Ishikawa (cell line): ENCODE measurements around the gene PFAS.

ENCODE experiments used
- CEBPB ChIP-seq: IDR thresholded peaks from 2 replicates; pipeline ENCODE4 v1.6.1; 2012
- CREB1 ChIP-seq: IDR thresholded peaks from 2 replicates; pipeline ENCODE4 v1.6.1; 2012; ENCODE audit warnings: low read depth
- EGR1 ChIP-seq: IDR thresholded peaks from 2 replicates; pipeline ENCODE4 v1.6.1; 2012
- EP300 ChIP-seq: IDR thresholded peaks from 2 replicates; pipeline ENCODE4 v1.6.1; 2012; ENCODE audit warnings: borderline replicate concordance
- FOXM1 ChIP-seq: IDR thresholded peaks from 2 replicates; pipeline ENCODE4 v1.6.1; 2012; ENCODE audit warnings: low read depth, borderline replicate concordance
- NFIC ChIP-seq: IDR thresholded peaks from 2 replicates; pipeline ENCODE4 v1.6.1; 2012
- RAD21 ChIP-seq: IDR thresholded peaks from 2 replicates; pipeline ENCODE4 v1.6.1; 2012; ENCODE audit warnings: low read depth
- TAF1 ChIP-seq: IDR thresholded peaks from 2 replicates; pipeline ENCODE4 v1.6.1; 2012; ENCODE audit warnings: low read depth, mild to moderate bottlenecking
- TCF12 ChIP-seq: IDR thresholded peaks from 2 replicates; pipeline ENCODE4 v1.6.1; 2012; ENCODE audit warnings: low read depth
- TEAD4 ChIP-seq: IDR thresholded peaks from 2 replicates; pipeline ENCODE4 v1.6.1; 2012
- YY1 ChIP-seq: IDR thresholded peaks from 2 replicates; pipeline ENCODE4 v1.6.1; 2012; ENCODE audit warnings: low read depth
- ZBTB7A ChIP-seq: IDR thresholded peaks from 2 replicates; pipeline ENCODE4 v1.6.1; 2012; ENCODE audit warnings: low read depth
- TF ChIP-seq, protein P1 (sequence below): IDR thresholded peaks from 2 replicates; pipeline ENCODE4 v1.6.1; 2012; ENCODE audit warnings: low read depth, mild to moderate bottlenecking
- TF ChIP-seq, protein P2 (sequence below): IDR thresholded peaks from 2 replicates; pipeline ENCODE4 v1.6.1; 2012
- TF ChIP-seq, protein P3 (sequence below): IDR thresholded peaks from 2 replicates; pipeline ENCODE4 v1.6.1; 2012

PFAS gene, protein sequence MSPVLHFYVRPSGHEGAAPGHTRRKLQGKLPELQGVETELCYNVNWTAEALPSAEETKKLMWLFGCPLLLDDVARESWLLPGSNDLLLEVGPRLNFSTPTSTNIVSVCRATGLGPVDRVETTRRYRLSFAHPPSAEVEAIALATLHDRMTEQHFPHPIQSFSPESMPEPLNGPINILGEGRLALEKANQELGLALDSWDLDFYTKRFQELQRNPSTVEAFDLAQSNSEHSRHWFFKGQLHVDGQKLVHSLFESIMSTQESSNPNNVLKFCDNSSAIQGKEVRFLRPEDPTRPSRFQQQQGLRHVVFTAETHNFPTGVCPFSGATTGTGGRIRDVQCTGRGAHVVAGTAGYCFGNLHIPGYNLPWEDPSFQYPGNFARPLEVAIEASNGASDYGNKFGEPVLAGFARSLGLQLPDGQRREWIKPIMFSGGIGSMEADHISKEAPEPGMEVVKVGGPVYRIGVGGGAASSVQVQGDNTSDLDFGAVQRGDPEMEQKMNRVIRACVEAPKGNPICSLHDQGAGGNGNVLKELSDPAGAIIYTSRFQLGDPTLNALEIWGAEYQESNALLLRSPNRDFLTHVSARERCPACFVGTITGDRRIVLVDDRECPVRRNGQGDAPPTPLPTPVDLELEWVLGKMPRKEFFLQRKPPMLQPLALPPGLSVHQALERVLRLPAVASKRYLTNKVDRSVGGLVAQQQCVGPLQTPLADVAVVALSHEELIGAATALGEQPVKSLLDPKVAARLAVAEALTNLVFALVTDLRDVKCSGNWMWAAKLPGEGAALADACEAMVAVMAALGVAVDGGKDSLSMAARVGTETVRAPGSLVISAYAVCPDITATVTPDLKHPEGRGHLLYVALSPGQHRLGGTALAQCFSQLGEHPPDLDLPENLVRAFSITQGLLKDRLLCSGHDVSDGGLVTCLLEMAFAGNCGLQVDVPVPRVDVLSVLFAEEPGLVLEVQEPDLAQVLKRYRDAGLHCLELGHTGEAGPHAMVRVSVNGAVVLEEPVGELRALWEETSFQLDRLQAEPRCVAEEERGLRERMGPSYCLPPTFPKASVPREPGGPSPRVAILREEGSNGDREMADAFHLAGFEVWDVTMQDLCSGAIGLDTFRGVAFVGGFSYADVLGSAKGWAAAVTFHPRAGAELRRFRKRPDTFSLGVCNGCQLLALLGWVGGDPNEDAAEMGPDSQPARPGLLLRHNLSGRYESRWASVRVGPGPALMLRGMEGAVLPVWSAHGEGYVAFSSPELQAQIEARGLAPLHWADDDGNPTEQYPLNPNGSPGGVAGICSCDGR (N-terminal part only)

DNA sequence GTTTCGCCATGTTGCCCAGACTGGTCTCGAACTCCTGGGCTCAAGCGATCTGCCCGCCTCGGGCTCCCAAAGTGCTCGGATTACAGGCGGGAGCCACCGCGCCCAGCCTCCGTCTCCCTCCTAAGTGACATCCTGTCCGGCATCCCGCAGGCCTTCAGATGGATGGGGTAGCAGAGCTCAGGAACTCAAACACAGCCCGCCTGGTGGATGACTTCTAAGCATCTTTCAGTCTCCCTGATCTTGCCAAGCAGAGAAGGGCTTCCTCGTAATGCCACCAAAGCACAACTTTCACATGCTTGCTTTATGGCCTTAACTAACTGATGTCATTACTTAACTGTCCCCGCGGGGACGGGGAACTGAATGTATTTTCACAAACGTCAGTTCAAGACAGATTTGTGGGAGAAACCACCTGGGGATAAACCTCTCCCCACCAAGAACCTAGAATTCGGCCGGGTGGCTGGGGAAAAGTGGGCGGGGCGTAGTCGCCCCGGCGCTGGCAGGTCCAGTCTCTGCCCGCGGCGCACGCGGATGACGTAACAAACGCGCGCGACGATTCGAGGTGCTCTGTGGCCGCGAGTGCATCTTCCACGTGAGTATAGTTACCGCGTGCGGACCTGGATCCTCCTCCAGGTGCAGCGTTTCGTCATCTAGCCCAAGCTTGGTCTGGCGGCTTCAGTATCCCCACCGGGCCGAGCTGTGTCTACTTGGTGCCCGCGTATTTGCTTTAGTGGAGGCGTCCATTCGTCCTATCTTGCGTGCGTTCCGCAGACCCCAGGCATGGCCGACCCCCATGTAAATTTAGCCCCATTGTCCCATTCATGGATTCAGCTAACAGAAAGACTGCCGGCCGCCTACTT is at the start of gene PFAS:
Gene PFAS (plus strand): TSS at position 539 of the 857 bp plus-strand sequence. CDS start 4,649 bp downstream, outside the sequence.
- TF ChIP-seq, protein P1, sequence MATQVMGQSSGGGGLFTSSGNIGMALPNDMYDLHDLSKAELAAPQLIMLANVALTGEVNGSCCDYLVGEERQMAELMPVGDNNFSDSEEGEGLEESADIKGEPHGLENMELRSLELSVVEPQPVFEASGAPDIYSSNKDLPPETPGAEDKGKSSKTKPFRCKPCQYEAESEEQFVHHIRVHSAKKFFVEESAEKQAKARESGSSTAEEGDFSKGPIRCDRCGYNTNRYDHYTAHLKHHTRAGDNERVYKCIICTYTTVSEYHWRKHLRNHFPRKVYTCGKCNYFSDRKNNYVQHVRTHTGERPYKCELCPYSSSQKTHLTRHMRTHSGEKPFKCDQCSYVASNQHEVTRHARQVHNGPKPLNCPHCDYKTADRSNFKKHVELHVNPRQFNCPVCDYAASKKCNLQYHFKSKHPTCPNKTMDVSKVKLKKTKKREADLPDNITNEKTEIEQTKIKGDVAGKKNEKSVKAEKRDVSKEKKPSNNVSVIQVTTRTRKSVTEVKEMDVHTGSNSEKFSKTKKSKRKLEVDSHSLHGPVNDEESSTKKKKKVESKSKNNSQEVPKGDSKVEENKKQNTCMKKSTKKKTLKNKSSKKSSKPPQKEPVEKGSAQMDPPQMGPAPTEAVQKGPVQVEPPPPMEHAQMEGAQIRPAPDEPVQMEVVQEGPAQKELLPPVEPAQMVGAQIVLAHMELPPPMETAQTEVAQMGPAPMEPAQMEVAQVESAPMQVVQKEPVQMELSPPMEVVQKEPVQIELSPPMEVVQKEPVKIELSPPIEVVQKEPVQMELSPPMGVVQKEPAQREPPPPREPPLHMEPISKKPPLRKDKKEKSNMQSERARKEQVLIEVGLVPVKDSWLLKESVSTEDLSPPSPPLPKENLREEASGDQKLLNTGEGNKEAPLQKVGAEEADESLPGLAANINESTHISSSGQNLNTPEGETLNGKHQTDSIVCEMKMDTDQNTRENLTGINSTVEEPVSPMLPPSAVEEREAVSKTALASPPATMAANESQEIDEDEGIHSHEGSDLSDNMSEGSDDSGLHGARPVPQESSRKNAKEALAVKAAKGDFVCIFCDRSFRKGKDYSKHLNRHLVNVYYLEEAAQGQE = no peak
- TF ChIP-seq CREB1 (peak; percentile 96), TAF1 (no peak; the same call in none of the 2 replicates), TEAD4 (no peak; the same call in 1 of the 2 replicates), ZBTB7A (no peak), CEBPB (no peak), EP300 (no peak; the same call in 1 of the 2 replicates), YY1 (peak; percentile 55), FOXM1 (0 out of 2 replicates have a peak, but pooled peaks have one; percentile 8), TCF12 (peak; percentile 42; the same call in 1 of the 2 replicates), NFIC (0 out of 2 replicates have a peak, but pooled peaks have one; percentile 7)
- TF ChIP-seq, protein P2, sequence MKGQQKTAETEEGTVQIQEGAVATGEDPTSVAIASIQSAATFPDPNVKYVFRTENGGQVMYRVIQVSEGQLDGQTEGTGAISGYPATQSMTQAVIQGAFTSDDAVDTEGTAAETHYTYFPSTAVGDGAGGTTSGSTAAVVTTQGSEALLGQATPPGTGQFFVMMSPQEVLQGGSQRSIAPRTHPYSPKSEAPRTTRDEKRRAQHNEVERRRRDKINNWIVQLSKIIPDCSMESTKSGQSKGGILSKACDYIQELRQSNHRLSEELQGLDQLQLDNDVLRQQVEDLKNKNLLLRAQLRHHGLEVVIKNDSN = peak; percentile 61
- TF ChIP-seq, protein P3, sequence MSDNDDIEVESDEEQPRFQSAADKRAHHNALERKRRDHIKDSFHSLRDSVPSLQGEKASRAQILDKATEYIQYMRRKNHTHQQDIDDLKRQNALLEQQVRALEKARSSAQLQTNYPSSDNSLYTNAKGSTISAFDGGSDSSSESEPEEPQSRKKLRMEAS = peak; percentile 99

DNA sequence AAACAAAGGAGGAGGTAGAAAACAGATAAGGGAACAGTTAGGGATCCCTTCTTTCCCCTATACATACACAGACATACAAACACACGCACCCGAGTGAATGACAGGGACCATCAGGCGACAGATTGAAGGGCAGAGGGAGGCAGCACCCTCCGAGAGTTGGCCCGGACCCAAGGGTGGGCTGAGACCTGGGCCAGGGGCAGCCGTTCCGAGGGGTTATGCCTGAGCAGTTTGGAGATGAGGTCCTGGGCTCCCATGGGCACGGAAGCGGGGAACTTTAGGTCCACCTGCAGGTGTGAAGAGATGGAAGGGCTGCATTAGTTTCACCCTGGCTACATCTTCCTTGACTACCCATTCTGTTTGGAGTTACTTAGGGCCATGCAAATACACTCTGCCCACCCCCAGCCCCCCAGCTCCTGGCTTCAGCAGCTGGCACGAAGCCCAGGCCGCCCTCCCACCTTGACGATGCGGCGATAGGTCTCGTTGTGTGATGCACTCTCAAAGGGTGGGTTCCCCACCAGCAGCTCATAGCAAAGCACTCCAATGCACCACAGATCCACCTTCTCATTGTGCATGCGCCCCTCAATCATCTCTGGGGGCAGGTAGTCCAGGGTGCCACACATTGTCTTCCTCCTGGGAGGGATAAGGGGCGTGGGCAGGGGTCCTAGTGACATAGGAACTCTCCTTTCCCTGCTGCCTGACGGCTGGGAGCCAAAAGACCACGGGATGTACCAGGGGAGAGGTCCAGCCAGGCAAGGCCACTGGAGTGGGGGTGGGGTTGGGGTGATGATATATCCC is 44.1 kb upstream of the PFAS start:
- TF ChIP-seq TAF1 (no peak), TCF12 (no peak), EP300 (no peak), TEAD4 (no peak), EGR1 (no peak), NFIC (no peak), CEBPB (no peak), CREB1 (no peak), ZBTB7A (no peak), FOXM1 (no peak), RAD21 (no peak), YY1 (no peak)
- TF ChIP-seq, protein P1 = no peak
- TF ChIP-seq, protein P3 = no peak
- TF ChIP-seq, protein P2 = no peak

DNA sequence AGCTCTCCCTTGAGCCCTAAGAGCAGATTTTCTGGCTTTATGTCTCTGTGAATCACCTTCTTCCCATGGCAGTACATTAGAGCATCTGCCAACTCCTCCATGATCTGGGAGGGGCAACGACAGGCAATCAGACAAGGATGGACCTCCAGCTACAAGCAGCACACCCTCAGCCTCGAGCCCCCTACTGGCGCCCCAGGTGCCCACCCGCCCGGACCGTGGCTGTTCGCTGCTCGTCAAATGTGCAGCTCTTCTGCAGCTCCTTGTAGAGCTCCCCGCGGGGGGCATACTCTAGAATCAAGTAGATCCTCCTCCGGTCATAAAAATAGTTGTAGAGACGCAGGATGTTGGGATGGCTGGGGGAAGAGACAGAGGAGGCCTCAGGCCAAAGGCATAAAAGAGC is 42.6 kb upstream of the PFAS start:
- TF ChIP-seq, protein P2 = no peak
- no peak for TF ChIP-seq CEBPB
- TF ChIP-seq TAF1 = no peak
- TF ChIP-seq EGR1 = no peak
- no peak for TF ChIP-seq FOXM1
- TF ChIP-seq, protein P1 = no peak
- TF ChIP-seq RAD21 = no peak
- TF ChIP-seq CREB1 = no peak
- TF ChIP-seq ZBTB7A = no peak
- TF ChIP-seq TEAD4 = no peak
- no peak for TF ChIP-seq TCF12
- TF ChIP-seq, protein P3 = no peak
- no peak for TF ChIP-seq YY1
- no peak for TF ChIP-seq EP300
- no peak for TF ChIP-seq NFIC
